ENCODE data around the gene ENO1. TPM values are rescaled to one million over a fixed set of nuclear protein-coding genes. Genes with fewer than 3 reads are reported as not detected.
A peak's percentile ranks its signal among the peaks of the same experiment; 100 is the strongest.

The ENO1 gene
- total and polyA plus RNA-seq, 9 of the 15 experiments (the other 6 are each of a cell fraction or from before 2014, with no cell fraction given) = 2,249 to 7,472 (median 2,868) TPM

DNA sequence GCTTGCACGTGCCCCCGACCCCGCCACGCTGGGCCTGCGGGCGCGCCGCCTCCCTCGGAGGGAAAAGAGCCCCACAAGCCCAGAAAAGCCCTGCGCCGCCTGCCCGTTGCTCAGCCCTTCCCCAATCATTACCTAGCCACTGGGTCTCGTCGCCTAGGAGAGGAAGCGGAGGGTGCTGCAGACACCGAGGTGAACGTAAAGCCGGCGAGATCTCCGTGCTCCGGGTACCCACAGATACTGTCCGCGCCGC lies at the start of gene ENO1 (continued):
- TF ChIP-seq ETS1 (conservative IDR thresholded peaks at IDR 0.05; ENCODE audit: control insufficient read depth, low read depth, low read length) = peak; percentile 65
- TF ChIP-seq IRF2 (CRISPR knock-in tag; IDR thresholded peaks at IDR 0.05) = peak; percentile 2; the same call in 1 of the 2 replicates
- TF ChIP-seq PHF20 (IDR thresholded peaks at IDR 0.05; ENCODE audit: partially characterized antibody) = peak; percentile 29
- TF ChIP-seq ZNF766 (CRISPR knock-in tag; conservative IDR thresholded peaks at IDR 0.05) = 0 out of 2 replicates have a peak, but pooled peaks have one; percentile 22
- TF ChIP-seq ZFPM2 (CRISPR knock-in tag; IDR thresholded peaks at IDR 0.05) = 0 out of 2 replicates have a peak, but pooled peaks have one; percentile 52
- TF ChIP-seq PHF21A (IDR thresholded peaks at IDR 0.05; ENCODE audit: borderline replicate concordance, low read depth) = no peak
- TF ChIP-seq, protein P1, sequence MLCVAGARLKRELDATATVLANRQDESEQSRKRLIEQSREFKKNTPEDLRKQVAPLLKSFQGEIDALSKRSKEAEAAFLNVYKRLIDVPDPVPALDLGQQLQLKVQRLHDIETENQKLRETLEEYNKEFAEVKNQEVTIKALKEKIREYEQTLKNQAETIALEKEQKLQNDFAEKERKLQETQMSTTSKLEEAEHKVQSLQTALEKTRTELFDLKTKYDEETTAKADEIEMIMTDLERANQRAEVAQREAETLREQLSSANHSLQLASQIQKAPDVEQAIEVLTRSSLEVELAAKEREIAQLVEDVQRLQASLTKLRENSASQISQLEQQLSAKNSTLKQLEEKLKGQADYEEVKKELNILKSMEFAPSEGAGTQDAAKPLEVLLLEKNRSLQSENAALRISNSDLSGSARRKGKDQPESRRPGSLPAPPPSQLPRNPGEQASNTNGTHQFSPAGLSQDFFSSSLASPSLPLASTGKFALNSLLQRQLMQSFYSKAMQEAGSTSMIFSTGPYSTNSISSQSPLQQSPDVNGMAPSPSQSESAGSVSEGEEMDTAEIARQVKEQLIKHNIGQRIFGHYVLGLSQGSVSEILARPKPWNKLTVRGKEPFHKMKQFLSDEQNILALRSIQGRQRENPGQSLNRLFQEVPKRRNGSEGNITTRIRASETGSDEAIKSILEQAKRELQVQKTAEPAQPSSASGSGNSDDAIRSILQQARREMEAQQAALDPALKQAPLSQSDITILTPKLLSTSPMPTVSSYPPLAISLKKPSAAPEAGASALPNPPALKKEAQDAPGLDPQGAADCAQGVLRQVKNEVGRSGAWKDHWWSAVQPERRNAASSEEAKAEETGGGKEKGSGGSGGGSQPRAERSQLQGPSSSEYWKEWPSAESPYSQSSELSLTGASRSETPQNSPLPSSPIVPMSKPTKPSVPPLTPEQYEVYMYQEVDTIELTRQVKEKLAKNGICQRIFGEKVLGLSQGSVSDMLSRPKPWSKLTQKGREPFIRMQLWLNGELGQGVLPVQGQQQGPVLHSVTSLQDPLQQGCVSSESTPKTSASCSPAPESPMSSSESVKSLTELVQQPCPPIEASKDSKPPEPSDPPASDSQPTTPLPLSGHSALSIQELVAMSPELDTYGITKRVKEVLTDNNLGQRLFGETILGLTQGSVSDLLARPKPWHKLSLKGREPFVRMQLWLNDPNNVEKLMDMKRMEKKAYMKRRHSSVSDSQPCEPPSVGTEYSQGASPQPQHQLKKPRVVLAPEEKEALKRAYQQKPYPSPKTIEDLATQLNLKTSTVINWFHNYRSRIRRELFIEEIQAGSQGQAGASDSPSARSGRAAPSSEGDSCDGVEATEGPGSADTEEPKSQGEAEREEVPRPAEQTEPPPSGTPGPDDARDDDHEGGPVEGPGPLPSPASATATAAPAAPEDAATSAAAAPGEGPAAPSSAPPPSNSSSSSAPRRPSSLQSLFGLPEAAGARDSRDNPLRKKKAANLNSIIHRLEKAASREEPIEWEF (CRISPR knock-in tag; IDR thresholded peaks at IDR 0.05) = 0 out of 2 replicates have a peak, but pooled peaks have one; percentile 9
- TF ChIP-seq, protein P2, sequence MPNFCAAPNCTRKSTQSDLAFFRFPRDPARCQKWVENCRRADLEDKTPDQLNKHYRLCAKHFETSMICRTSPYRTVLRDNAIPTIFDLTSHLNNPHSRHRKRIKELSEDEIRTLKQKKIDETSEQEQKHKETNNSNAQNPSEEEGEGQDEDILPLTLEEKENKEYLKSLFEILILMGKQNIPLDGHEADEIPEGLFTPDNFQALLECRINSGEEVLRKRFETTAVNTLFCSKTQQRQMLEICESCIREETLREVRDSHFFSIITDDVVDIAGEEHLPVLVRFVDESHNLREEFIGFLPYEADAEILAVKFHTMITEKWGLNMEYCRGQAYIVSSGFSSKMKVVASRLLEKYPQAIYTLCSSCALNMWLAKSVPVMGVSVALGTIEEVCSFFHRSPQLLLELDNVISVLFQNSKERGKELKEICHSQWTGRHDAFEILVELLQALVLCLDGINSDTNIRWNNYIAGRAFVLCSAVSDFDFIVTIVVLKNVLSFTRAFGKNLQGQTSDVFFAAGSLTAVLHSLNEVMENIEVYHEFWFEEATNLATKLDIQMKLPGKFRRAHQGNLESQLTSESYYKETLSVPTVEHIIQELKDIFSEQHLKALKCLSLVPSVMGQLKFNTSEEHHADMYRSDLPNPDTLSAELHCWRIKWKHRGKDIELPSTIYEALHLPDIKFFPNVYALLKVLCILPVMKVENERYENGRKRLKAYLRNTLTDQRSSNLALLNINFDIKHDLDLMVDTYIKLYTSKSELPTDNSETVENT (CRISPR knock-in tag; IDR thresholded peaks at IDR 0.05) = peak; percentile 87; the same call in 1 of the 2 replicates
- no peak for TF ChIP-seq ZNF133 (CRISPR knock-in tag; IDR thresholded peaks at IDR 0.05)
- TF ChIP-seq ZNF584 (CRISPR knock-in tag; IDR thresholded peaks at IDR 0.05; ENCODE audit: low read depth) = 0 out of 2 replicates have a peak, but pooled peaks have one; percentile 7
- 0 out of 4 replicates have a peak, but pooled peaks of 1 of the 2 experiments have one; percentile 81 for TF ChIP-seq HDAC1 (IDR thresholded peaks at IDR 0.05)
- peak; percentile 82 for TF ChIP-seq RBBP5 (IDR thresholded peaks at IDR 0.05; ENCODE audit: borderline replicate concordance, insufficient read depth, low read length, poor library complexity, severe bottlenecking)
- TF ChIP-seq SIN3A (IDR thresholded peaks at IDR 0.05; ENCODE audit: borderline replicate concordance in 2 of 2, control insufficient read depth in 1 of 2, low read depth in 2 of 2, low read length in 2 of 2) = peak in 1 of 2 experiments; percentile 32; a peak in 1 of 4 replicates
- TF ChIP-seq E2F6 (IDR thresholded peaks at IDR 0.05; ENCODE audit: borderline replicate concordance in 1 of 2, extremely low read depth in 1 of 2, insufficient read depth in 1 of 2, insufficient read length in 1 of 2, low read depth in 1 of 2, low read length in 1 of 2, poor library complexity in 1 of 2, severe bottlenecking in 1 of 2) = peak in 1 of 2 experiments; percentile 71
- TF ChIP-seq POLR2H (tag; IDR thresholded peaks at IDR 0.05; ENCODE audit: low read depth) = peak; percentile 95
- 0 out of 2 replicates have a peak, but pooled peaks have one; percentile 2 for TF ChIP-seq GATA2 (CRISPR knock-in tag; IDR thresholded peaks at IDR 0.05)
- no peak for TF ChIP-seq SP1 (CRISPR knock-in tag; IDR thresholded peaks at IDR 0.05)
